Gastrocnemius medialis (tissue), 4 donors: ENCODE results near the gene ANXA8.

Experiments
- POLR2A ChIP-seq, 2 donors: fragments of 450-650 bp; IDR thresholded peaks; one replicate each; pipeline ENCODE4 v1.6.1; 2017; ENCODE audit warnings: antibody characterized with exemption in 2 of 2, mild to moderate bottlenecking in 2 of 2, moderate library complexity in 2 of 2
- TF ChIP-seq, protein P1 (sequence below), 5 experiments: fragments of 450-650 bp in 3 of 5; fragments of 200-600 bp in 2 of 5; sonication (generic) in 2 of 5; IDR thresholded peaks in 4 of 5; conservative IDR thresholded peaks in 1 of 5; 1 replicate in 4 of 5; 2 replicates in 1 of 5; pipeline ENCODE4 v1.5.1; 2016 to 2019; ENCODE audit warnings: antibody characterized with exemption in 5 of 5, mild to moderate bottlenecking in 3 of 5, moderate library complexity in 3 of 5

DNA sequence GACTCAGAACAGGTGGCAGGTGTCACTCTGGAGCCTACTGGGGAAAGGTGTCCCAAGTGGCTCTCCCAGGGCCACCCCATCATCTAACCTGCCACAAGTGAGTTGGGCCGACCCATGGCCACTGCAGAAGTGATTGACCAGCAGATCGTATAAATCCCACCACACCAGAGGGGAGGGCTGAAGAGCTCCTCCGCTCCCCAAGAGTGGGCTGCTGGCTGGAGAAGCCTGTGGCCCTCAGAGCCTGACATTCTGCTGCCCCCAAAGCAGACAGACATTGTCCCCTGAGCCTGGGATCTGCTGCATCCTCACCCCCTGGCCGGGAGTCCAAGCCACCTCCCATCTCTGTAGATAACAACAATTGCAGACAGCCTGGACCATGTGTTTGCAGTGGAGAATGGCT lies 36.7 kb downstream of the ANXA8 start:
- TF ChIP-seq, protein P1, sequence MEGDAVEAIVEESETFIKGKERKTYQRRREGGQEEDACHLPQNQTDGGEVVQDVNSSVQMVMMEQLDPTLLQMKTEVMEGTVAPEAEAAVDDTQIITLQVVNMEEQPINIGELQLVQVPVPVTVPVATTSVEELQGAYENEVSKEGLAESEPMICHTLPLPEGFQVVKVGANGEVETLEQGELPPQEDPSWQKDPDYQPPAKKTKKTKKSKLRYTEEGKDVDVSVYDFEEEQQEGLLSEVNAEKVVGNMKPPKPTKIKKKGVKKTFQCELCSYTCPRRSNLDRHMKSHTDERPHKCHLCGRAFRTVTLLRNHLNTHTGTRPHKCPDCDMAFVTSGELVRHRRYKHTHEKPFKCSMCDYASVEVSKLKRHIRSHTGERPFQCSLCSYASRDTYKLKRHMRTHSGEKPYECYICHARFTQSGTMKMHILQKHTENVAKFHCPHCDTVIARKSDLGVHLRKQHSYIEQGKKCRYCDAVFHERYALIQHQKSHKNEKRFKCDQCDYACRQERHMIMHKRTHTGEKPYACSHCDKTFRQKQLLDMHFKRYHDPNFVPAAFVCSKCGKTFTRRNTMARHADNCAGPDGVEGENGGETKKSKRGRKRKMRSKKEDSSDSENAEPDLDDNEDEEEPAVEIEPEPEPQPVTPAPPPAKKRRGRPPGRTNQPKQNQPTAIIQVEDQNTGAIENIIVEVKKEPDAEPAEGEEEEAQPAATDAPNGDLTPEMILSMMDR (IDR thresholded peaks at IDR 0.05 in 4 of 5, conservative IDR thresholded peaks at IDR 0.05 in 1 of 5) = no peak
- TF ChIP-seq POLR2A (IDR thresholded peaks at IDR 0.05) = no peak
